Left ventricle myocardium inferior (tissue), 1 donor: ENCODE data around the gene SMARCA4. TPM values are rescaled to one million over a fixed set of nuclear protein-coding genes. Genes with fewer than 3 reads are reported as not detected.
"Not testable (repeated sequence)": the region's sequence is repeated elsewhere in the genome, so short reads cannot be mapped to it uniquely, and the experiment has no call there.

ENCODE experiments used
- DNase-seq: peaks from one replicate; pipeline ENCODE4 v3.0.0-alpha.2; 2020
- H3K27ac ChIP-seq: fragments of 200-600 bp; replicated peaks from 2 replicates; pipeline ENCODE4 v1.8.0; 2021
- H3K27me3 ChIP-seq: fragments of 200-600 bp; 2 replicates; pipeline ENCODE4 v1.8.0; 2021; ENCODE audit warnings: low read depth
- H3K36me3 ChIP-seq: fragments of 200-600 bp; 2 replicates; pipeline ENCODE4 v1.8.0; 2021
- H3K4me1 ChIP-seq: fragments of 200-600 bp; 2 replicates; pipeline ENCODE4 v1.8.0; 2021
- H3K4me3 ChIP-seq: fragments of 200-600 bp; 2 replicates; pipeline ENCODE4 v1.8.0; 2021; ENCODE audit warnings: mild to moderate bottlenecking, moderate library complexity
- H3K9me3 ChIP-seq: fragments of 200-600 bp; replicated peaks from 2 replicates; pipeline ENCODE4 v1.8.0; 2021
- intact Hi-C: fragments of 100-400 bp; cut with micrococcal nuclease; formaldehyde crosslinking; loops from one replicate; pipeline ENCODE4 v1.11.0; 2022
- total RNA-seq: library from RNA; stranded (reverse); fragmentation: NEBNext Ultra II Directional; extraction: Animal tissue kit (Norgen Biotek cat#: 25700); gene quantifications from one replicate; pipeline ENCODE4 v1.2.1, GENCODE V29; 2021
- TF ChIP-seq, protein P1 (sequence below): fragments of 200-600 bp; IDR thresholded peaks from 2 replicates; pipeline ENCODE4 v1.8.0; 2021; ENCODE audit warnings: antibody characterized with exemption, mild to moderate bottlenecking, borderline replicate concordance
- donor health status: DM: no; HTN: yes; CAD: no; lungs with severe emphysema.

The SMARCA4 gene
- total RNA-seq, 1 donor from 2014 or later: 38.8 TPM

DNA sequence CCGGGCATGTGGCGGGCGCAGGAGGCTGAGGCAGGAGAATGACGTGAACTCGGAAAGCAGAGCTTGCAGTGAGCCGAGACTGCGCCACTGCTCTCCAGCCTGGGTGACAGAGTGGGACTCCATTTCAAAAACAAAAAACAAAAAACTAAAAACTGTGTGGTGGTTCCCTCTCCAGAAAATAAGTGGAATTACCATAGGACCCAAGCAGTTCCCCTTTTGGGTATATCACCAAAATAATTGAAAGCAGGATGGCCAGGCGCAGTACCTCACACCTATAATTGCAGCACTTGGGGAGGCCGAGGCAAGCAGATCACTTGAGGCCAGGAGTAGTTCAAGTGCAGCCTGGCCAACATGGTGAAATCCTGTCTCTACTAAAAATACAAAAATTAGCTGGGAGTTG is 112.7 kb downstream of the SMARCA4 start:
- no peaks in the 10 kb centered on the region for H3K36me3 ChIP-seq
- no peak overlapping the region for H3K27ac ChIP-seq
- no peaks in the 10 kb centered on the region for H3K27me3 ChIP-seq
- DNase-seq: no peak
- intact Hi-C loops: no loop called here
- H3K9me3 ChIP-seq: no peaks in the 10 kb centered on the region
- TF ChIP-seq, protein P1, sequence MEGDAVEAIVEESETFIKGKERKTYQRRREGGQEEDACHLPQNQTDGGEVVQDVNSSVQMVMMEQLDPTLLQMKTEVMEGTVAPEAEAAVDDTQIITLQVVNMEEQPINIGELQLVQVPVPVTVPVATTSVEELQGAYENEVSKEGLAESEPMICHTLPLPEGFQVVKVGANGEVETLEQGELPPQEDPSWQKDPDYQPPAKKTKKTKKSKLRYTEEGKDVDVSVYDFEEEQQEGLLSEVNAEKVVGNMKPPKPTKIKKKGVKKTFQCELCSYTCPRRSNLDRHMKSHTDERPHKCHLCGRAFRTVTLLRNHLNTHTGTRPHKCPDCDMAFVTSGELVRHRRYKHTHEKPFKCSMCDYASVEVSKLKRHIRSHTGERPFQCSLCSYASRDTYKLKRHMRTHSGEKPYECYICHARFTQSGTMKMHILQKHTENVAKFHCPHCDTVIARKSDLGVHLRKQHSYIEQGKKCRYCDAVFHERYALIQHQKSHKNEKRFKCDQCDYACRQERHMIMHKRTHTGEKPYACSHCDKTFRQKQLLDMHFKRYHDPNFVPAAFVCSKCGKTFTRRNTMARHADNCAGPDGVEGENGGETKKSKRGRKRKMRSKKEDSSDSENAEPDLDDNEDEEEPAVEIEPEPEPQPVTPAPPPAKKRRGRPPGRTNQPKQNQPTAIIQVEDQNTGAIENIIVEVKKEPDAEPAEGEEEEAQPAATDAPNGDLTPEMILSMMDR: no peak
- H3K4me1 ChIP-seq: no peaks in the 10 kb centered on the region
- no peak overlapping the region for H3K4me3 ChIP-seq

DNA sequence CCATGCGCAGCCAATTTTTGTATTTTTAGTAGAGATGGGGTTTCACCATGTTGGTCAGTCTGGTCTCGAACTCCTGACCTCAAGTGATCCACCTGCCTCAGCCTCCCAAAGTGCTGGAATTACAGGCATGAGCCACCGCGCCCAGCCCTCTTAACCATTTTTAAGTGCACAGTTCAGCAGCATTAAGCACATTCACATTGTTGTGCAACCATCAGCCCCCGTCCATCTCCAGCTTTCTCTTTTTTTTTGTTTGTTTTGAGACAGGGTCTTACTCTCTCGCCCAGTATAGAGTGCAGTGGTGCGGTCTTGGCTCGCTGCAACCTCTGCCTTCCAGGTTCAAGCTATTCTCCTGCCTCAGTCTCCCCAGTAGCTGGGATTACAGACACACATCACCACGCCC is 116.0 kb downstream of the SMARCA4 start:
- DNase-seq, H3K27me3 ChIP-seq, H3K4me3 ChIP-seq, H3K4me1 ChIP-seq, H3K27ac ChIP-seq, H3K9me3 ChIP-seq, intact Hi-C loops, H3K36me3 ChIP-seq: not testable (repeated sequence)

- Histone ChIP-seq H3K27ac (no peak overlapping the region), H3K9me3 (no peaks in the 10 kb centered on the region), H3K4me3 (no peak overlapping the region), H3K27me3 (no peaks in the 10 kb centered on the region), H3K4me1 (no peaks in the 10 kb centered on the region), H3K36me3 (no peaks in the 10 kb centered on the region)
- TF ChIP-seq, protein P1: no peak
- DNase-seq: no peak
- intact Hi-C loops: no loop called here
Measured at GRCh38 chr19:11078893-11079292, 118.1 kb downstream of the SMARCA4 start.

DNA sequence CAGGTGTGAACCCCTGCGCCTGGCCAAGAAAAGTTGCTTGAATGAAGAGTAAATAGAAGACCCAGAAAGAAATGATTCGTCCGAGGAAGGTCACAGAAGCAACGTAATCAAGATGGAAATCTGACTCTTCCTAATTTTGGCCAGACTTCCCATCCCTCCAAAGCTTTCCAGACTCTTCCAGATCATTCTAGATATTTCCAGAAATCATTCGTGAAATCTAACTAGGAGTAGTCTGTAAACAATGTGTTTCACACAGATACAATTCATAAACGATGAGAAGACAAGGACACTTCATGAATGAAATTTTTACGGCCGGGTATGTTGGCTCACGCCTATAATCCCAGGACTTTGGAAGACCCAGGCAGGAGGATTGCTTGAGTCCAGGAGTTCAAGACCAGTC is 119.2 kb downstream of the SMARCA4 start:
- DNase-seq: no peak
- TF ChIP-seq, protein P1: no peak
- Histone ChIP-seq H3K36me3 (no peaks in the 10 kb centered on the region), H3K27me3 (no peaks in the 10 kb centered on the region), H3K9me3 (no peaks in the 10 kb centered on the region), H3K27ac (no peak overlapping the region), H3K4me1 (peaks cover 6% of the 10 kb centered on the region), H3K4me3 (no peak overlapping the region)
- intact Hi-C loops: loop anchor here (10.0 kb wide), 1 partner anchor 45 kb away; no protein-coding TSS in a partner anchor

- Histone ChIP-seq H3K27me3 (no peaks in the 10 kb centered on the region), H3K9me3 (no peaks in the 10 kb centered on the region), H3K36me3 (no peaks in the 10 kb centered on the region), H3K27ac (peak overlapping the region; percentile 95), H3K4me1 (peaks cover 67% of the 10 kb centered on the region), H3K4me3 (no peak overlapping the region)
- TF ChIP-seq, protein P1: no peak
- intact Hi-C loops: loop anchor here (10.0 kb wide), 1 partner anchor 53 kb away; no protein-coding TSS in a partner anchor
- DNase-seq: no peak
Measured at GRCh38 chr19:11087870-11088505, 127.2 kb downstream of the SMARCA4 start.

GRCh38 chr19:11088506-11089253 is 127.8 kb downstream of the SMARCA4 start:
- DNase-seq: no peak
- peak overlapping the region; percentile 95 for H3K27ac ChIP-seq
- no peaks in the 10 kb centered on the region for H3K36me3 ChIP-seq
- peak overlapping the region; percentile 74 for H3K4me3 ChIP-seq
- H3K27me3 ChIP-seq: no peaks in the 10 kb centered on the region
- H3K9me3 ChIP-seq: no peaks in the 10 kb centered on the region
- H3K4me1 ChIP-seq: peaks cover 74% of the 10 kb centered on the region
- intact Hi-C loops: loop anchor here (10.0 kb wide), 1 partner anchor 54 kb away; no protein-coding TSS in a partner anchor
- TF ChIP-seq, protein P1: no peak
